WTC11 (cell line): ENCODE data around the gene TULP1. TPM values are rescaled to one million over a fixed set of nuclear protein-coding genes. Genes with fewer than 3 reads are reported as not detected.

ENCODE experiments used
- ATAC-seq: fragments of 200-7000 bp; cut with Tn5 transposase; 2 replicates; pipeline ENCODE4 v1.10.0; 2021; ENCODE audit warnings: mild to moderate bottlenecking, moderate library complexity
- CTCF ChIA-PET: fragments of 300-600 bp; sonication (Branson Sonifier 250); formaldehyde crosslinking; loops from one replicate; lab custom pipeline; 2021; ENCODE audit warnings: antibody characterized with exemption; lab: Charles Lee
- POLR2A ChIA-PET: fragments of 350-600 bp; sonication (Branson Sonifier 250); formaldehyde crosslinking; loops from one replicate; lab custom pipeline; 2021; ENCODE audit warnings: antibody characterized with exemption; lab: Charles Lee
- DNase-seq: peaks from one replicate; pipeline ENCODE4 v3.0.0; 2021; ENCODE audit warnings: low spot score
- H3K27ac Mint-ChIP-seq: 2 replicates; pipeline ENCODE4 v1.8.0; 2021; ENCODE audit warnings: mixed read lengths
- H3K27me3 Mint-ChIP-seq: 2 replicates; pipeline ENCODE4 v1.8.0; 2021; ENCODE audit warnings: low read depth, mild to moderate bottlenecking, moderate library complexity, mixed read lengths
- H3K36me3 Mint-ChIP-seq: 2 replicates; pipeline ENCODE4 v1.8.0; 2021; ENCODE audit warnings: mixed read lengths
- H3K4me1 Mint-ChIP-seq: 2 replicates; pipeline ENCODE4 v1.8.0; 2022; ENCODE audit warnings: mixed read lengths
- H3K4me3 Mint-ChIP-seq: 2 replicates; pipeline ENCODE4 v1.8.0; 2021; ENCODE audit warnings: mild to moderate bottlenecking, moderate library complexity, mixed read lengths
- H3K9me3 Mint-ChIP-seq: 2 replicates; pipeline ENCODE4 v1.8.0; 2021; ENCODE audit warnings: mixed read lengths
- CTCF ChIP-seq: fragments of 200-600 bp; IDR thresholded peaks from 2 replicates; pipeline ENCODE4 v1.8.0; 2022; ENCODE audit warnings: antibody characterized with exemption
- ESRRA ChIP-seq: sonication (generic); formaldehyde crosslinking; IDR thresholded peaks from 2 replicates; pipeline ENCODE4 v1.8.1; 2022; ENCODE audit warnings: mild to moderate bottlenecking, missing genetic modification reagents, borderline replicate concordance
- FOXP1 ChIP-seq: sonication (generic); formaldehyde crosslinking; IDR thresholded peaks from 2 replicates; pipeline ENCODE4 v1.8.0; 2022; ENCODE audit warnings: missing genetic modification reagents, mild to moderate bottlenecking, moderate library complexity, borderline replicate concordance
- GTF2I ChIP-seq: fragments of 250-450 bp; sonication (Bioruptor Pico); conservative IDR thresholded peaks from 2 replicates; pipeline ENCODE4 v1.4.0; 2021; ENCODE audit warnings: mild to moderate bottlenecking
- JAZF1 ChIP-seq: fragments of 250-450 bp; sonication (Bioruptor Pico); IDR thresholded peaks from 2 replicates; pipeline ENCODE4 v1.9.0; 2021; ENCODE audit warnings: moderate library complexity, mild to moderate bottlenecking, inconsistent platforms
- MXD4 ChIP-seq: fragments of 250-450 bp; sonication (Bioruptor Pico); IDR thresholded peaks from 2 replicates; pipeline ENCODE4 v1.8.0; 2021; ENCODE audit warnings: mild to moderate bottlenecking, moderate library complexity, borderline replicate concordance
- NFE2L1 ChIP-seq: sonication (generic); formaldehyde crosslinking; IDR thresholded peaks from 2 replicates; pipeline ENCODE4 v1.8.1; 2023; ENCODE audit warnings: missing genetic modification reagents
- NR2C2 ChIP-seq: sonication (generic); formaldehyde crosslinking; IDR thresholded peaks from 2 replicates; pipeline ENCODE4 v1.8.0; 2022; ENCODE audit warnings: mild to moderate bottlenecking, missing genetic modification reagents
- TEAD1 ChIP-seq: sonication (generic); formaldehyde crosslinking; IDR thresholded peaks from 2 replicates; pipeline ENCODE4 v1.8.0; 2022; ENCODE audit warnings: mild to moderate bottlenecking, missing genetic modification reagents
- TEAD4 ChIP-seq: sonication (generic); formaldehyde crosslinking; IDR thresholded peaks from 2 replicates; pipeline ENCODE4 v1.8.0; 2022; ENCODE audit warnings: mild to moderate bottlenecking, missing genetic modification reagents
- USF2 ChIP-seq: sonication (generic); formaldehyde crosslinking; IDR thresholded peaks from 2 replicates; pipeline ENCODE4 v1.8.1; 2023; ENCODE audit warnings: mild to moderate bottlenecking, missing genetic modification reagents, moderate library complexity
- ZMAT4 ChIP-seq: fragments of 250-450 bp; sonication (Bioruptor Pico); IDR thresholded peaks from 2 replicates; pipeline ENCODE4 v1.9.0; 2021; ENCODE audit warnings: mild to moderate bottlenecking
- ZNF232 ChIP-seq: sonication (generic); formaldehyde crosslinking; IDR thresholded peaks from 2 replicates; pipeline ENCODE4 v1.8.0; 2022; ENCODE audit warnings: mild to moderate bottlenecking, missing genetic modification reagents
- ZNF396 ChIP-seq: fragments of 250-450 bp; sonication (Bioruptor Pico); IDR thresholded peaks from 2 replicates; pipeline ENCODE4 v1.8.0; 2021; ENCODE audit warnings: mild to moderate bottlenecking, moderate library complexity, borderline replicate concordance
- ZNF671 ChIP-seq: fragments of 250-450 bp; sonication (Bioruptor Pico); IDR thresholded peaks from 2 replicates; pipeline ENCODE4 v1.8.0; 2021; ENCODE audit warnings: mild to moderate bottlenecking
- ZSCAN18 ChIP-seq: fragments of 250-450 bp; sonication (Bioruptor Pico); IDR thresholded peaks from 2 replicates; pipeline ENCODE4 v2.1.2; 2022; ENCODE audit warnings: mild to moderate bottlenecking, moderate library complexity
- total RNA-seq: library from RNA; stranded (reverse); gene quantifications from 3 replicates; pipeline ENCODE4 v1.2.3, GENCODE V29; 2021

The TULP1 gene
- total RNA-seq, 1 experiment from 2014 or later, result 2.9 TPM

- ChIA-PET CTCF (interaction anchor here (1.1 to 8.4 kb wide), 2 partner anchors 33 to 181 kb away, joined by 3 to 147 read pairs; no protein-coding TSS in a partner anchor), POLR2A (no interaction called here)
- no peak overlapping the region for H3K4me3 Mint-ChIP-seq
- no peak for TF ChIP-seq JAZF1 (CRISPR knock-in tag)
- no peak for TF ChIP-seq NR2C2
- no peak for TF ChIP-seq MXD4
- TF ChIP-seq ZNF232 (CRISPR knock-in tag), result no peak
- no peak for TF ChIP-seq ZNF396 (CRISPR knock-in tag)
- no peak for TF ChIP-seq GTF2I (CRISPR knock-in tag)
- TF ChIP-seq ZMAT4 (CRISPR knock-in tag), result no peak
- no peak for TF ChIP-seq USF2
- no peak for TF ChIP-seq ZNF671
- no peak for ATAC-seq
- H3K36me3 Mint-ChIP-seq, result peaks cover 3% of the 10 kb centered on the region; the same call in 1 of the 2 replicates
- no peaks in the 10 kb centered on the region for H3K27me3 Mint-ChIP-seq
- H3K27ac Mint-ChIP-seq, result no peak overlapping the region
- peaks cover 5% of the 10 kb centered on the region for H3K9me3 Mint-ChIP-seq
- DNase-seq, result no peak
- peaks cover 4% of the 10 kb centered on the region; the same call in 1 of the 2 replicates for H3K4me1 Mint-ChIP-seq
Measured at GRCh38 chr6:35554811-35555210, 42.1 kb upstream of the TULP1 start.

- ATAC-seq, result no peak; the same call in 1 of the 2 replicates
- CTCF ChIA-PET, result interaction anchor here (1.0 to 8.4 kb wide), 11 partner anchors 17 to 515 kb away, joined by 3 to 147 read pairs (median 7); no protein-coding TSS in a partner anchor
- DNase-seq, result no peak
- Mint-ChIP-seq H3K9me3 (peaks cover 5% of the 10 kb centered on the region), H3K27ac (no peak overlapping the region), H3K36me3 (peaks cover 3% of the 10 kb centered on the region; the same call in 1 of the 2 replicates), H3K4me3 (no peak overlapping the region), H3K27me3 (no peaks in the 10 kb centered on the region), H3K4me1 (no peaks in the 10 kb centered on the region)
- TF ChIP-seq TEAD1 (CRISPR knock-in tag), result no peak
- POLR2A ChIA-PET, result no interaction called here
Measured at GRCh38 chr6:35553315-35553714, 40.6 kb upstream of the TULP1 start.

GRCh38 chr6:35552285-35552917 is 39.7 kb upstream of the TULP1 start:
- H3K27me3 Mint-ChIP-seq, result no peaks in the 10 kb centered on the region
- ChIA-PET CTCF (interaction anchor here (0.5 to 8.4 kb wide), 56 partner anchors 10 to 793 kb away, joined by 3 to 147 read pairs (median 5); partner anchors contain the start of genes DEF6, FANCE and TEAD3), POLR2A (interaction anchor here (1.0 kb wide), 1 partner anchor 55 kb away, joined by 3 read pairs; no protein-coding TSS in a partner anchor)
- peak; percentile 74 for ATAC-seq
- peaks cover 5% of the 10 kb centered on the region for H3K9me3 Mint-ChIP-seq
- peak; percentile 79 for DNase-seq
- no peaks in the 10 kb centered on the region for H3K4me1 Mint-ChIP-seq
- TF ChIP-seq CTCF (peak; percentile 92), ZSCAN18 (CRISPR knock-in tag) (no peak), TEAD4 (CRISPR knock-in tag) (no peak), GTF2I (CRISPR knock-in tag) (no peak), FOXP1 (CRISPR knock-in tag) (no peak), NFE2L1 (CRISPR knock-in tag) (no peak), ESRRA (CRISPR knock-in tag) (no peak)
- no peak overlapping the region for H3K27ac Mint-ChIP-seq
- H3K4me3 Mint-ChIP-seq, result no peak overlapping the region
- peaks cover 3% of the 10 kb centered on the region; the same call in 1 of the 2 replicates for H3K36me3 Mint-ChIP-seq
